HepG2 (cell line): ENCODE results near the gene GCDH. TPM values are rescaled to one million over a fixed set of nuclear protein-coding genes. Genes with fewer than 3 reads are reported as not detected.
A peak's percentile ranks its signal among the peaks of the same experiment; 100 is the strongest.

Experiments used
- ADNP ChIP-seq: sonication (generic); formaldehyde crosslinking; IDR thresholded peaks from 2 replicates; pipeline ENCODE4 v1.4.0; 2020; ENCODE audit warnings: missing genetic modification reagents
- BHLHE40 ChIP-seq: IDR thresholded peaks from 2 replicates; pipeline ENCODE4 v1.6.1; 2011; ENCODE audit warnings: low read length, improper control_type of control experiment
- EEA1 ChIP-seq: sonication (generic); formaldehyde crosslinking; IDR thresholded peaks from 2 replicates; pipeline ENCODE4 v1.5.1; 2020; ENCODE audit warnings: mild to moderate bottlenecking, missing genetic modification reagents, borderline replicate concordance
- FOSL2 ChIP-seq: sonication (generic); formaldehyde crosslinking; IDR thresholded peaks from 2 replicates; pipeline ENCODE4 v1.4.0; 2020; ENCODE audit warnings: missing genetic modification reagents
- HOXA3 ChIP-seq: sonication (generic); formaldehyde crosslinking; IDR thresholded peaks from 2 replicates; pipeline ENCODE4 v1.5.0; 2020; ENCODE audit warnings: missing genetic modification reagents
- JUND ChIP-seq: sonication (generic); formaldehyde crosslinking; IDR thresholded peaks from 2 replicates; pipeline ENCODE4 v1.8.0; 2022; ENCODE audit warnings: mild to moderate bottlenecking, missing genetic modification reagents
- KLF15 ChIP-seq: sonication (generic); formaldehyde crosslinking; IDR thresholded peaks from 2 replicates; pipeline ENCODE4 v1.8.1; 2023; ENCODE audit warnings: borderline replicate concordance, mild to moderate bottlenecking, inconsistent platforms, missing genetic modification reagents, mixed read lengths
- KLF6 ChIP-seq: IDR thresholded peaks from 2 replicates; pipeline ENCODE4 v1.8.0; 2016; ENCODE audit warnings: missing biosample characterization, missing genetic modification reagents
- MZF1 ChIP-seq: sonication (generic); formaldehyde crosslinking; IDR thresholded peaks from 2 replicates; pipeline ENCODE4 v1.8.1; 2023; ENCODE audit warnings: mild to moderate bottlenecking, missing genetic modification reagents, borderline replicate concordance
- NCOR1 ChIP-seq: fragments of 200-600 bp; sonication (generic); IDR thresholded peaks from 2 replicates; pipeline ENCODE4 v1.7.0; 2017; ENCODE audit warnings: antibody characterized with exemption, low read length, borderline replicate concordance
- NR2C2 ChIP-seq: sonication (generic); formaldehyde crosslinking; IDR thresholded peaks from 2 replicates; pipeline ENCODE4 v1.4.0; 2020; ENCODE audit warnings: missing genetic modification reagents, mild to moderate bottlenecking, moderate library complexity, borderline replicate concordance
- PHF20 ChIP-seq: sonication (generic); formaldehyde crosslinking; IDR thresholded peaks from 2 replicates; pipeline ENCODE4 v1.5.0; 2020; ENCODE audit warnings: mild to moderate bottlenecking, missing genetic modification reagents
- PRMT3 ChIP-seq: sonication (generic); formaldehyde crosslinking; IDR thresholded peaks from 2 replicates; pipeline ENCODE4 v1.8.1; 2022; ENCODE audit warnings: low read depth, mild to moderate bottlenecking, moderate library complexity, missing genetic modification reagents, borderline replicate concordance
- RBM39 ChIP-seq: fragments of 200-400 bp; formaldehyde crosslinking; IDR thresholded peaks from one replicate; pipeline ENCODE4 v1.6.1; 2018; ENCODE audit warnings: antibody characterized with exemption, mild to moderate bottlenecking, low read depth, low read length; ENCODE audit not compliant: poor library complexity, severe bottlenecking
- RXRB ChIP-seq: IDR thresholded peaks from 2 replicates; pipeline ENCODE4 v1.6.1; 2016; ENCODE audit warnings: borderline replicate concordance, missing genetic modification reagents, missing compliant biosample characterization
- STAG1 ChIP-seq: sonication (generic); formaldehyde crosslinking; IDR thresholded peaks from 2 replicates; pipeline ENCODE4 v1.4.0; 2020; ENCODE audit warnings: missing genetic modification reagents
- STAT5B ChIP-seq: sonication (generic); formaldehyde crosslinking; IDR thresholded peaks from 2 replicates; pipeline ENCODE4 v1.4.0; 2020; ENCODE audit warnings: missing genetic modification reagents
- TAF15 ChIP-seq: fragments of 200-400 bp; formaldehyde crosslinking; IDR thresholded peaks from one replicate; pipeline ENCODE4 v1.6.1; 2018; ENCODE audit warnings: mild to moderate bottlenecking, low read depth, low read length; ENCODE audit not compliant: poor library complexity, severe bottlenecking
- ZFX ChIP-seq: sonication (generic); formaldehyde crosslinking; IDR thresholded peaks from 2 replicates; pipeline ENCODE4 v1.4.0; 2020; ENCODE audit warnings: mild to moderate bottlenecking, low read depth, missing genetic modification reagents, moderate library complexity
- ZIK1 ChIP-seq: sonication (generic); formaldehyde crosslinking; IDR thresholded peaks from 2 replicates; pipeline ENCODE4 v1.5.0; 2020; ENCODE audit warnings: mild to moderate bottlenecking, low read depth, missing genetic modification reagents, borderline replicate concordance
- ZNF136 ChIP-seq: sonication (generic); formaldehyde crosslinking; IDR thresholded peaks from 2 replicates; pipeline ENCODE4 v1.8.1; 2022; ENCODE audit warnings: low read depth, mild to moderate bottlenecking, moderate library complexity, missing genetic modification reagents
- ZNF138 ChIP-seq: sonication (generic); formaldehyde crosslinking; IDR thresholded peaks from 2 replicates; pipeline ENCODE4 v1.5.0; 2020; ENCODE audit warnings: mild to moderate bottlenecking, low read depth, missing genetic modification reagents
- ZNF282 ChIP-seq: fragments of 450-650 bp; IDR thresholded peaks from 2 replicates; pipeline ENCODE4 v1.6.1; 2018; ENCODE audit not compliant: partially characterized antibody
- ZNF296 ChIP-seq: sonication (generic); formaldehyde crosslinking; conservative IDR thresholded peaks from 2 replicates; pipeline ENCODE4 v1.5.0; 2020; ENCODE audit warnings: mild to moderate bottlenecking, missing genetic modification reagents
- ZNF652 ChIP-seq: IDR thresholded peaks from 2 replicates; pipeline ENCODE4 v1.6.1; 2016; ENCODE audit warnings: low read depth, borderline replicate concordance
- ZNF746 ChIP-seq: sonication (generic); formaldehyde crosslinking; IDR thresholded peaks from 2 replicates; pipeline ENCODE4 v1.8.0; 2022; ENCODE audit warnings: mild to moderate bottlenecking, missing genetic modification reagents
- ZNF792 ChIP-seq: IDR thresholded peaks from 2 replicates; pipeline ENCODE4 v1.6.1; 2016
- ZSCAN20 ChIP-seq: sonication (generic); formaldehyde crosslinking; IDR thresholded peaks from 2 replicates; pipeline ENCODE4 v1.4.0; 2020; ENCODE audit warnings: missing genetic modification reagents, mild to moderate bottlenecking, borderline replicate concordance
- polyA plus RNA-seq, 8 experiments: library from polyadenylated mRNA; depleted of rRNA in 3 of 8; stranded (reverse) in 7 of 8; unstranded in 1 of 8; fragments of >200 nt; fragmentation: Illumina TruSeq in 4 of 8; extraction: Trizol in 4 of 8; gene quantifications; 2 replicates each; pipeline versions ENCODE4 v1.2.1 to v1.2.3, GENCODE V29; 2011 to 2016; ENCODE audit warnings: low read depth in 4 of 8, missing spikeins in 1 of 8, mixed read lengths in 1 of 8; ENCODE audit not compliant: insufficient read depth in 1 of 8
- total RNA-seq, 5 experiments: library from RNA; depleted of rRNA; stranded (reverse); fragments of >200 nt; fragmentation: Illumina TruSeq; extraction: Trizol; gene quantifications; 2 replicates each; pipeline ENCODE4 v1.2.3, GENCODE V29; 2016; ENCODE audit warnings: low read depth in 1 of 5
- TF ChIP-seq, protein P1 (sequence below): sonication (generic); formaldehyde crosslinking; IDR thresholded peaks from 2 replicates; pipeline ENCODE4 v1.9.0; 2021; ENCODE audit warnings: missing genetic modification reagents, mild to moderate bottlenecking, borderline replicate concordance
- TF ChIP-seq, protein P2 (sequence below): IDR thresholded peaks from 2 replicates; pipeline ENCODE4 v1.6.1; 2016; ENCODE audit warnings: low read depth, borderline replicate concordance

Gene GCDH
- total and polyA plus RNA-seq, 2 of the 13 experiments (the other 11 are each of a cell fraction or from before 2014, with no cell fraction given) = 15.1 to 38.0 TPM

DNA sequence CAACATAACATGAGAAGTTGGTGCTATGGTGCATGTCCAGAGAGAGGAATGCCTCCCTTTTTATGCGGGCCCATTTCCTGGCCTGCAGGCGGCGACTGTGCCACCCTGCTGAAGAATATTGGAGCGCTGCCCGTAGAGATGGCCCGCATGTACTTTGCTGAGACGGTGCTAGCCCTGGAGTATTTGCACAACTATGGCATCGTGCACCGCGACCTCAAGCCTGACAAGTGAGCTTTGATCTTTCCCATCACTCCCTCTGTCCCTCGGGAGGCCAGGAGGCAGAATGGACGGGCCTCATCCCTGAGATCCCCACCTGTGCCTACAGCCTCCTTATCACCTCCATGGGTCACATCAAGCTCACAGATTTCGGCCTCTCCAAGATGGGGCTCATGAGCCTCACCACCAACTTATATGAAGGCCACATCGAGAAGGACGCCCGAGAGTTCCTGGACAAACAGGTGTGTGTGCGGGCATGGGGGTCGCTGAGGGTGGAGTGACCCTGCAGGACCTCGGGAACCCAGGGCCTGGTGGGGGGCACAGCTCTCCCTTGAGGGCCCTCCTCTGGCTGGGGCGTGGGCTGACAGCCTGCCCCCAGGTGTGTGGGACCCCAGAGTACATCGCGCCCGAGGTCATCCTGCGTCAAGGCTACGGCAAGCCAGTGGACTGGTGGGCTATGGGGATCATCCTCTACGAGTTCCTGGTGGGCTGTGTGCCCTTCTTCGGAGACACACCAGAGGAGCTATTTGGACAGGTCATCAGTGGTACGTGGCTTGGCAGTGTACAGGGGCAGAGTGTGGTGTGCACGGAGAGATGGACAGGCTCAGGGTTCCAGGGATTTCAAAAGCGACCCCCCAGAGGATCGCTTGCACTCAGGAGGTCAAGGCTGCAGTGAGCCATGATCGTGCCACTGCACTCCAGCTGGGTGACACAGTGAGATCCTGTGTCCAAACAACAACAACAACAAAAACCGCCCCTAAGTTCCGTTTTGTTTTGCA, 25.9 kb upstream of the GCDH start (continued):
- TF ChIP-seq NR2C2 (peak; percentile 60; the same call in 1 of the 2 replicates), ZNF136 (CRISPR knock-in tag) (no peak), STAG1 (CRISPR knock-in tag) (peak; percentile 67), NCOR1 (peak; percentile 26; the same call in 1 of the 2 replicates), KLF15 (CRISPR knock-in tag) (no peak), KLF6 (CRISPR knock-in tag) (no peak), ADNP (no peak), ZFX (CRISPR knock-in tag) (peak; percentile 59; the same call in 1 of the 2 replicates), PRMT3 (CRISPR knock-in tag) (no peak), STAT5B (CRISPR knock-in tag) (no peak), ZSCAN20 (CRISPR knock-in tag) (no peak), BHLHE40 (peak; percentile 25; the same call in 1 of the 2 replicates), ZNF746 (CRISPR knock-in tag) (no peak), MZF1 (CRISPR knock-in tag) (no peak), RBM39 (no peak), ZNF652 (no peak), PHF20 (CRISPR knock-in tag) (peak; percentile 33; the same call in 1 of the 2 replicates), FOSL2 (peak; percentile 25; the same call in 1 of the 2 replicates), RXRB (peak; percentile 29; the same call in 1 of the 2 replicates), ZNF792 (CRISPR knock-in tag) (peak; percentile 58; the same call in 1 of the 2 replicates), ZNF138 (CRISPR knock-in tag) (no peak), ZNF296 (CRISPR knock-in tag) (no peak), HOXA3 (CRISPR knock-in tag) (peak; percentile 80), ZIK1 (CRISPR knock-in tag) (0 out of 2 replicates have a peak, but pooled peaks have one; percentile 47), ZNF282 (no peak), EEA1 (CRISPR knock-in tag) (no peak), JUND (CRISPR knock-in tag) (no peak), TAF15 (no peak)
- TF ChIP-seq, protein P1, sequence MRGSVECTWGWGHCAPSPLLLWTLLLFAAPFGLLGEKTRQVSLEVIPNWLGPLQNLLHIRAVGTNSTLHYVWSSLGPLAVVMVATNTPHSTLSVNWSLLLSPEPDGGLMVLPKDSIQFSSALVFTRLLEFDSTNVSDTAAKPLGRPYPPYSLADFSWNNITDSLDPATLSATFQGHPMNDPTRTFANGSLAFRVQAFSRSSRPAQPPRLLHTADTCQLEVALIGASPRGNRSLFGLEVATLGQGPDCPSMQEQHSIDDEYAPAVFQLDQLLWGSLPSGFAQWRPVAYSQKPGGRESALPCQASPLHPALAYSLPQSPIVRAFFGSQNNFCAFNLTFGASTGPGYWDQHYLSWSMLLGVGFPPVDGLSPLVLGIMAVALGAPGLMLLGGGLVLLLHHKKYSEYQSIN (CRISPR knock-in tag) = no peak
- TF ChIP-seq, protein P2, sequence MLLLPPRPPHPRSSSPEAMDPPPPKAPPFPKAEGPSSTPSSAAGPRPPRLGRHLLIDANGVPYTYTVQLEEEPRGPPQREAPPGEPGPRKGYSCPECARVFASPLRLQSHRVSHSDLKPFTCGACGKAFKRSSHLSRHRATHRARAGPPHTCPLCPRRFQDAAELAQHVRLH (CRISPR knock-in tag) = peak; percentile 42; the same call in 1 of the 2 replicates
